Activated naive CD4-positive, alpha-beta T cell treated with anti-CD3 and anti-CD28 coated beads for 36 hours (primary cell): ENCODE data around the gene ADAT1. TPM values are rescaled to one million over a fixed set of nuclear protein-coding genes. Genes with fewer than 3 reads are reported as not detected.
A peak's percentile ranks its signal among the peaks of the same experiment; 100 is the strongest.

Experiments
- CTCF ChIA-PET: fragments of 350-600 bp; sonication (Branson Sonifier 250); formaldehyde crosslinking; loops from one replicate; lab custom pipeline; 2021; ENCODE audit warnings: antibody characterized with exemption; lab: Charles Lee
- DNase-seq: peaks from one replicate; pipeline ENCODE4 v3.0.0-alpha.2; 2020
- H3K27ac Mint-ChIP-seq: one replicate; pipeline ENCODE4 v1.8.0; 2021; ENCODE audit warnings: mild to moderate bottlenecking, mixed read lengths
- H3K27me3 Mint-ChIP-seq: one replicate; pipeline ENCODE4 v1.8.0; 2021; ENCODE audit warnings: low read depth, mixed read lengths
- H3K36me3 Mint-ChIP-seq: one replicate; pipeline ENCODE4 v1.8.0; 2021; ENCODE audit warnings: low read depth, mixed read lengths
- H3K4me1 Mint-ChIP-seq: one replicate; pipeline ENCODE4 v1.8.0; 2021; ENCODE audit warnings: low read depth, mixed read lengths
- H3K4me3 Mint-ChIP-seq: one replicate; pipeline ENCODE4 v1.8.0; 2021; ENCODE audit warnings: mild to moderate bottlenecking, moderate library complexity, mixed read lengths
- H3K9me3 Mint-ChIP-seq: one replicate; pipeline ENCODE4 v1.8.0; 2021; ENCODE audit warnings: mixed read lengths
- intact Hi-C: fragments of 100-400 bp; cut with micrococcal nuclease; formaldehyde crosslinking; loops from one replicate; pipeline ENCODE4 v1.15.1; 2023
- total RNA-seq, 2 experiments: library from RNA; stranded (reverse); gene quantifications; one replicate each; pipeline ENCODE4 v1.2.3, GENCODE V29; 2021

Gene ADAT1
- total RNA-seq, 2 experiments from 2014 or later, result 45.3 to 47.5 TPM

GRCh38 chr16:75644240-75645012, 21.3 kb upstream of the ADAT1 start:
- peak; percentile 24 for DNase-seq
- peaks cover 51% of the 10 kb centered on the region for H3K4me1 Mint-ChIP-seq
- peaks cover 46% of the 10 kb centered on the region for H3K36me3 Mint-ChIP-seq
- intact Hi-C loops, result loop anchor here (5.0 kb wide), 1 partner anchor 657 kb away; the partner anchor contains the start of gene WDR59
- peak overlapping the region; percentile 50 for H3K4me3 Mint-ChIP-seq
- H3K27ac Mint-ChIP-seq, result peak overlapping the region; percentile 74
- no peaks in the 10 kb centered on the region for H3K9me3 Mint-ChIP-seq
- CTCF ChIA-PET, result interaction anchor here (1.5 kb wide), 1 partner anchor 22 kb away, joined by 7 read pairs; the partner anchor contains the start of gene ADAT1
- H3K27me3 Mint-ChIP-seq, result no peaks in the 10 kb centered on the region

- Mint-ChIP-seq H3K27ac (no peak overlapping the region), H3K4me3 (no peak overlapping the region), H3K27me3 (no peaks in the 10 kb centered on the region), H3K4me1 (peaks cover 47% of the 10 kb centered on the region), H3K36me3 (peaks cover 52% of the 10 kb centered on the region), H3K9me3 (no peaks in the 10 kb centered on the region)
- DNase-seq, result no peak
- intact Hi-C loops, result no loop called here
- CTCF ChIA-PET, result interaction anchor here (0.5 kb wide), 1 partner anchor 1164 kb away, joined by 3 read pairs; no protein-coding TSS in a partner anchor
These were observed 17.5 kb upstream of the ADAT1 start for GRCh38 chr16:75640598-75640997.

GRCh38 chr16:75635036-75635435, 12.0 kb upstream of the ADAT1 start:
- CTCF ChIA-PET, result no interaction called here
- Mint-ChIP-seq H3K27ac (no peak overlapping the region), H3K36me3 (peaks cover 51% of the 10 kb centered on the region), H3K4me3 (no peak overlapping the region), H3K27me3 (no peaks in the 10 kb centered on the region), H3K4me1 (peaks cover 11% of the 10 kb centered on the region), H3K9me3 (no peaks in the 10 kb centered on the region)
- intact Hi-C loops, result no loop called here
- DNase-seq, result no peak

GRCh38 chr16:75632857-75633256, 9.8 kb upstream of the ADAT1 start:
- no peaks in the 10 kb centered on the region for H3K9me3 Mint-ChIP-seq
- intact Hi-C loops, result no loop called here
- CTCF ChIA-PET, result interaction anchor here (0.6 to 0.9 kb wide), 3 partner anchors 8 to 184 kb away, joined by 3 read pairs; no protein-coding TSS in a partner anchor
- peaks cover 24% of the 10 kb centered on the region for H3K4me1 Mint-ChIP-seq
- H3K27me3 Mint-ChIP-seq, result no peaks in the 10 kb centered on the region
- no peak overlapping the region for H3K4me3 Mint-ChIP-seq
- peaks cover 61% of the 10 kb centered on the region for H3K36me3 Mint-ChIP-seq
- DNase-seq, result no peak
- H3K27ac Mint-ChIP-seq, result no peak overlapping the region

- Mint-ChIP-seq H3K27ac (no peak overlapping the region), H3K9me3 (no peaks in the 10 kb centered on the region), H3K4me3 (no peak overlapping the region), H3K4me1 (peaks cover 25% of the 10 kb centered on the region), H3K27me3 (no peaks in the 10 kb centered on the region), H3K36me3 (peaks cover 62% of the 10 kb centered on the region)
- CTCF ChIA-PET, result interaction anchor here (0.8 to 1.3 kb wide), 2 partner anchors 9 to 13 kb away, joined by 3 read pairs; no protein-coding TSS in a partner anchor
- intact Hi-C loops, result no loop called here
- no peak for DNase-seq
These were observed 7.0 kb upstream of the ADAT1 start for GRCh38 chr16:75630052-75630451.

GRCh38 chr16:75629132-75629531, 6.1 kb upstream of the ADAT1 start:
- H3K27me3 Mint-ChIP-seq, result no peaks in the 10 kb centered on the region
- CTCF ChIA-PET, result interaction anchor here (1.3 kb wide), 1 partner anchor 8 kb away, joined by 3 read pairs; no protein-coding TSS in a partner anchor
- no peak for DNase-seq
- intact Hi-C loops, result loop anchor here (10.0 kb wide), 1 partner anchor 924 kb away; the partner anchor contains the start of gene MLKL
- peaks cover 27% of the 10 kb centered on the region for H3K4me1 Mint-ChIP-seq
- no peak overlapping the region for H3K4me3 Mint-ChIP-seq
- H3K9me3 Mint-ChIP-seq, result no peaks in the 10 kb centered on the region
- peaks cover 61% of the 10 kb centered on the region for H3K36me3 Mint-ChIP-seq
- peak overlapping the region; percentile 77 for H3K27ac Mint-ChIP-seq

GRCh38 chr16:75628351-75628750, 5.3 kb upstream of the ADAT1 start:
- CTCF ChIA-PET, result no interaction called here
- Mint-ChIP-seq H3K27ac (peak overlapping the region; percentile 69), H3K9me3 (no peaks in the 10 kb centered on the region), H3K27me3 (no peaks in the 10 kb centered on the region), H3K4me3 (no peak overlapping the region), H3K4me1 (peaks cover 27% of the 10 kb centered on the region), H3K36me3 (peaks cover 55% of the 10 kb centered on the region)
- intact Hi-C loops, result loop anchor here (10.0 kb wide), 1 partner anchor 924 kb away; the partner anchor contains the start of gene MLKL
- no peak for DNase-seq

GRCh38 chr16:75627851-75628250, 4.8 kb upstream of the ADAT1 start:
- no peaks in the 10 kb centered on the region for H3K9me3 Mint-ChIP-seq
- intact Hi-C loops, result loop anchor here (10.0 kb wide), 1 partner anchor 923 kb away; the partner anchor contains the start of gene MLKL

GRCh38 chr16:75626806-75627205, 3.7 kb upstream of the ADAT1 start:
- intact Hi-C loops, result loop anchor here (10.0 kb wide), 1 partner anchor 922 kb away; the partner anchor contains the start of gene MLKL
- H3K36me3 Mint-ChIP-seq, result peaks cover 52% of the 10 kb centered on the region
- H3K4me1 Mint-ChIP-seq, result peaks cover 32% of the 10 kb centered on the region
- no peaks in the 10 kb centered on the region for H3K27me3 Mint-ChIP-seq
- no peaks in the 10 kb centered on the region for H3K9me3 Mint-ChIP-seq
- CTCF ChIA-PET, result no interaction called here
- no peak for DNase-seq
- peak overlapping the region; percentile 39 for H3K27ac Mint-ChIP-seq
- no peak overlapping the region for H3K4me3 Mint-ChIP-seq

More at GRCh38 chr16:75627851-75628250, 4.8 kb upstream of the ADAT1 start:
- Mint-ChIP-seq H3K4me1 (peaks cover 27% of the 10 kb centered on the region), H3K27ac (peak overlapping the region; percentile 69), H3K4me3 (no peak overlapping the region), H3K36me3 (peaks cover 53% of the 10 kb centered on the region), H3K27me3 (no peaks in the 10 kb centered on the region)
- CTCF ChIA-PET, result no interaction called here
- no peak for DNase-seq

- peaks cover 51% of the 10 kb centered on the region for H3K36me3 Mint-ChIP-seq
- intact Hi-C loops, result loop anchor here (10.0 kb wide), 1 partner anchor 920 kb away; the partner anchor contains the start of gene MLKL
These were observed 1.8 kb upstream of the ADAT1 start for GRCh38 chr16:75624921-75625334.

GRCh38 chr16:75621170-75621477, 2.0 kb downstream of the ADAT1 start:
- Mint-ChIP-seq H3K36me3 (peaks cover 39% of the 10 kb centered on the region), H3K4me3 (peak overlapping the region; percentile 95), H3K9me3 (no peaks in the 10 kb centered on the region), H3K27ac (peak overlapping the region; percentile 95), H3K4me1 (peaks cover 42% of the 10 kb centered on the region), H3K27me3 (no peaks in the 10 kb centered on the region)
- DNase-seq, result no peak
- CTCF ChIA-PET, result interaction anchor here (0.7 to 2.8 kb wide), 13 partner anchors 9 to 422 kb away, joined by 3 to 12 read pairs (median 5); partner anchors contain the start of genes GABARAPL2, KARS1 and TERF2IP
- intact Hi-C loops, result loop anchor here (1.0 to 10.0 kb wide), 2 partner anchors 422 to 916 kb away; partner anchors contain the start of gene MLKL

More at GRCh38 chr16:75624921-75625334, 1.8 kb upstream of the ADAT1 start:
- no peak for DNase-seq
- Mint-ChIP-seq H3K4me1 (peaks cover 49% of the 10 kb centered on the region), H3K4me3 (no peak overlapping the region), H3K9me3 (no peaks in the 10 kb centered on the region), H3K27ac (no peak overlapping the region), H3K27me3 (no peaks in the 10 kb centered on the region)
- CTCF ChIA-PET, result no interaction called here
